ENCODE results near the gene SPC25.

The SPC25 gene

DNA sequence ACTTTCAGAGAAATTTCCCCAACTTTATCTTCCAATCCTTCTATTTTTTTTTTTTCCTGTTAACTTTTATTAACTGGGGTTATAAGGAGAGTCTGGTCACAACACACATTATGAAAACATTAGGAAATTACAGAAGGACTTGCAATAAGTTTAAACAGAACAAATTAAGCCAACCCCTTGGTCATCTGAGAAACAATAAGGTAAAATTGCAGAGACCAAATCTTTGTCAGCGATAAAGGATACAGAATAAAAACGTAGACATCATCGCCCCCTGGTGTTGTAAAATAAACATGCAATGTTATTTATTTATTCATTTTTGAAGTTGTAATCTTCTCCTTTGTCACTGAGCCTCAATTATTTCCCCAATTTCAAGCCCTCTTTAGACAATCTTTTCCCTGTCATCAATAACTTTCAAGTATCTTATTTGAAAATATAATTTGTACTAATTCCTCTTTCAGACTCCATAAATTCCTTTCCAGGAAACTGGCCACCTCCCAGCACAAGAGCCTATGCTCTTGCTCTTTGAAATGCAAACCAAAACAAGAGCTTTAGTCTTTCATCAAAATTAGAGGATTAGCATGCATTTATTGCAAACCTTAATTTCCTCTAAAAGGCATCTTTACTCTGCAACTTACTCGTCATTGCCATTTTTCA lies 30.4 kb upstream of the SPC25 start:
- H3K9ac ChIP-seq (ENCODE audit: low read length): no peak overlapping the region
- H3K18ac ChIP-seq (ENCODE audit: low read length): no peak overlapping the region
- no peaks in the 10 kb centered on the region for H3K27me3 ChIP-seq (ENCODE audit: insufficient read depth, low read length, poor library complexity)
- no peak overlapping the region for H2BK15ac ChIP-seq (replicated peaks; ENCODE audit: low read depth)
- no peak overlapping the region for H3K4me2 ChIP-seq (ENCODE audit: low read length)
- no peaks in the 10 kb centered on the region for H3K79me2 ChIP-seq (ENCODE audit: control insufficient read depth, insufficient read depth, low read length)
- H2BK5ac ChIP-seq (ENCODE audit: low read length): no peak overlapping the region
- DNase-seq: peak; percentile 28
- H3K36me3 ChIP-seq (ENCODE audit: control insufficient read depth, insufficient read depth, low read length): no peaks in the 10 kb centered on the region
- no peak overlapping the region for H3K27ac ChIP-seq (ENCODE audit: low read depth, low read length)
- H4K8ac ChIP-seq (ENCODE audit: low read depth, low read length): no peak overlapping the region
- H3K56ac ChIP-seq (ENCODE audit: low read length): no peak overlapping the region
- no peak overlapping the region for H2AK5ac ChIP-seq (ENCODE audit: low read length)
- no peaks in the 10 kb centered on the region for H3K79me1 ChIP-seq (ENCODE audit: low read length)
- H3K23ac ChIP-seq (ENCODE audit: low read length): no peak overlapping the region
- H3K4me1 ChIP-seq (ENCODE audit: control insufficient read depth, low read depth, low read length): no peaks in the 10 kb centered on the region
- no peak overlapping the region for H4K5ac ChIP-seq (ENCODE audit: low read length)
- H3K4ac ChIP-seq (ENCODE audit: low read depth, low read length): no peak overlapping the region
- no peak overlapping the region for H3K4me3 ChIP-seq (ENCODE audit: low read length)
- H2BK120ac ChIP-seq (ENCODE audit: low read depth, low read length): no peak overlapping the region
- no CpG with 5 or more reads among the region's 4 CpGs for WGBS (ENCODE audit: extremely low coverage, insufficient coverage, low lambda C conversion rate)

GRCh38 chr2:168916331-168916675 lies 26.1 kb upstream of the SPC25 start:
- Histone ChIP-seq H3K18ac (ENCODE audit: low read length) (no peak overlapping the region), H2BK120ac (ENCODE audit: low read depth, low read length) (no peak overlapping the region), H3K27ac (ENCODE audit: low read depth, low read length) (no peak overlapping the region), H3K4me1 (ENCODE audit: control insufficient read depth, low read depth, low read length) (no peaks in the 10 kb centered on the region), H3K56ac (ENCODE audit: low read length) (no peak overlapping the region), H4K8ac (ENCODE audit: low read depth, low read length) (no peak overlapping the region), H2BK15ac (replicated peaks; ENCODE audit: low read depth) (no peak overlapping the region), H3K4ac (ENCODE audit: low read depth, low read length) (no peak overlapping the region), H3K79me1 (ENCODE audit: low read length) (no peaks in the 10 kb centered on the region), H3K4me3 (ENCODE audit: low read length) (no peak overlapping the region), H3K23ac (ENCODE audit: low read length) (no peak overlapping the region), H3K36me3 (ENCODE audit: control insufficient read depth, insufficient read depth, low read length) (no peaks in the 10 kb centered on the region), H3K4me2 (ENCODE audit: low read length) (no peak overlapping the region), H3K9ac (ENCODE audit: low read length) (no peak overlapping the region), H2AK5ac (ENCODE audit: low read length) (no peak overlapping the region), H4K5ac (ENCODE audit: low read length) (no peak overlapping the region), H2BK5ac (ENCODE audit: low read length) (no peak overlapping the region), H3K79me2 (ENCODE audit: control insufficient read depth, insufficient read depth, low read length) (no peaks in the 10 kb centered on the region), H3K27me3 (ENCODE audit: insufficient read depth, low read length, poor library complexity) (no peaks in the 10 kb centered on the region)
- no CpG with 5 or more reads among the region's 4 CpGs for WGBS (ENCODE audit: extremely low coverage, insufficient coverage, low lambda C conversion rate)
- DNase-seq: no peak

DNA sequence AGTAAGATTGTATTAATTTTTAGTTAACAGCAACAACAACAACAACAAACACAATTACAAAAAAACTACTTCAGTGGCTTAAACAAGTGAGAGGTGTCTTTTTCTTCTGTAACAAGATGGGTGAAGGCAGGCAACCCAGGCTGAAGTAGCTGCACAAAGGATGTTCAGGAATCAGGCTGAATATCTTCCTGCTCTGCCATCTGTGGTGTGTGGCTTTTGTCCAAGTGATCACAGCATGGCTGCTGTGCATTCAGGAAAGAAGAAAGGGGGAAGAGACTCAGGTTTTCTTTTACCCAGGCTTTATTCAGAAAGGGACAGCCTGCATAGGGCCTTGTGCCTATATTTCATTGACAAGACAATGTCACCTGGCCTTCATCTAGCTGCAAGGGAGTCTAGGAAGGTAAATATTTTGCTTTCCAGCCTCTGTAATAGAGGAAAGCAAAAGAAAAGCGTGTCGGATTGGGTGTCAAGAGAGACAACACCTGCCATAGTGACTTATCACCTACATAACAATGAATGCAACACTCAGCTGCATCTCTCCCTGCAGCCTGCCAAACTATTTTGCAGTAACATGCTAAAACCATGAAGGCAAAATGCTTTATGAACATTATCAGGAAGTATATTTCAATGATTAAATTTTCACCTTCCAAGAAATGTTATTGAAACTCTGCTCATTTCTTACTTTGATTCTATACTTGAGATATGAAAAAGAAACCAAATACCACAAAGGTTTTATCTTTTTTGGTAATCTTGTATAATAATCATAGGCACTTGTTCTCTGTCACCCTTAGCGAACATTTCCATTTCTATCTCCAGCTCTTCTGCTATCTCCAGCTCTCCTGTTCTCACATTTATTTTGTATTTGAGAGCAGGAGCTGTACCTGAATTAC lies 25.5 kb upstream of the SPC25 start:
- H2BK120ac ChIP-seq (ENCODE audit: low read depth, low read length): no peak overlapping the region
- H3K79me1 ChIP-seq (ENCODE audit: low read length): no peaks in the 10 kb centered on the region
- no peak overlapping the region for H2AK5ac ChIP-seq (ENCODE audit: low read length)
- no peak overlapping the region for H2BK15ac ChIP-seq (replicated peaks; ENCODE audit: low read depth)
- no peak for DNase-seq
- H3K36me3 ChIP-seq (ENCODE audit: control insufficient read depth, insufficient read depth, low read length): no peaks in the 10 kb centered on the region
- no peak overlapping the region for H3K18ac ChIP-seq (ENCODE audit: low read length)
- no CpG with 5 or more reads among the region's 3 CpGs for WGBS (ENCODE audit: extremely low coverage, insufficient coverage, low lambda C conversion rate)
- no peak overlapping the region for H3K23ac ChIP-seq (ENCODE audit: low read length)
- H3K4me1 ChIP-seq (ENCODE audit: control insufficient read depth, low read depth, low read length): no peaks in the 10 kb centered on the region
- H3K4me3 ChIP-seq (ENCODE audit: low read length): no peak overlapping the region
- H3K9ac ChIP-seq (ENCODE audit: low read length): no peak overlapping the region
- H3K27ac ChIP-seq (ENCODE audit: low read depth, low read length): no peak overlapping the region
- H3K79me2 ChIP-seq (ENCODE audit: control insufficient read depth, insufficient read depth, low read length): no peaks in the 10 kb centered on the region
- no peak overlapping the region for H3K56ac ChIP-seq (ENCODE audit: low read length)
- no peaks in the 10 kb centered on the region for H3K27me3 ChIP-seq (ENCODE audit: insufficient read depth, low read length, poor library complexity)
- H4K5ac ChIP-seq (ENCODE audit: low read length): no peak overlapping the region
- H4K8ac ChIP-seq (ENCODE audit: low read depth, low read length): no peak overlapping the region
- H3K4me2 ChIP-seq (ENCODE audit: low read length): no peak overlapping the region
- H3K4ac ChIP-seq (ENCODE audit: low read depth, low read length): no peak overlapping the region
- H2BK5ac ChIP-seq (ENCODE audit: low read length): no peak overlapping the region

DNA sequence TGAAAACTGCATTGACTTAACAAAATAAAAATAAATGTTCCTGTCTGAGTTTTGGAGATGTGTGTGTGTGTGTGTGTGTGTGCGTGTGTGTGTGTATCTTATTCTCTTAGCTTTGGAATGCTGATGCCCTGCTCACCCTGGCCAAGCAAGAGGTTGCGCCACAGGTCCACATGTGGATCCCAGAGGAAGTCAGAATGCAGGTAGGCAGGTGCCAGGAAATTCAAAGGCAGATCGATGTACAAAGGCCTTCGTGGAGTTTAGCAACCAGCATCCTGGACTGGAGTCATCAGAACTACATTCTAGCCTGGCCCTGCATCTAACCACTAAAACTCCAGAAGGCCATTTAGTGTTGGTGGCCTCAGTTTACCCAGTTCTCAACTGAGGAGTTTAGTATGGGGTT lies 23.3 kb upstream of the SPC25 start:
- Histone ChIP-seq H3K36me3 (ENCODE audit: control insufficient read depth, insufficient read depth, low read length) (no peaks in the 10 kb centered on the region), H2BK5ac (ENCODE audit: low read length) (no peak overlapping the region), H2BK120ac (ENCODE audit: low read depth, low read length) (no peak overlapping the region), H3K79me1 (ENCODE audit: low read length) (no peaks in the 10 kb centered on the region), H2AK5ac (ENCODE audit: low read length) (no peak overlapping the region), H3K4me1 (ENCODE audit: control insufficient read depth, low read depth, low read length) (peaks cover under 1% of the 10 kb centered on the region), H2BK15ac (replicated peaks; ENCODE audit: low read depth) (no peak overlapping the region), H3K79me2 (ENCODE audit: control insufficient read depth, insufficient read depth, low read length) (no peaks in the 10 kb centered on the region), H3K18ac (ENCODE audit: low read length) (no peak overlapping the region), H3K4me3 (ENCODE audit: low read length) (no peak overlapping the region), H3K4me2 (ENCODE audit: low read length) (no peak overlapping the region), H3K23ac (ENCODE audit: low read length) (no peak overlapping the region), H3K27ac (ENCODE audit: low read depth, low read length) (no peak overlapping the region), H3K9ac (ENCODE audit: low read length) (no peak overlapping the region), H3K4ac (ENCODE audit: low read depth, low read length) (no peak overlapping the region), H3K27me3 (ENCODE audit: insufficient read depth, low read length, poor library complexity) (no peaks in the 10 kb centered on the region), H4K5ac (ENCODE audit: low read length) (no peak overlapping the region), H4K8ac (ENCODE audit: low read depth, low read length) (no peak overlapping the region), H3K56ac (ENCODE audit: low read length) (no peak overlapping the region)
- no peak for DNase-seq
- WGBS (ENCODE audit: extremely low coverage, insufficient coverage, low lambda C conversion rate): no CpG with 5 or more reads among the region's 4 CpGs

- no peak overlapping the region for H3K18ac ChIP-seq (ENCODE audit: low read length)
- H3K4me3 ChIP-seq (ENCODE audit: low read length): no peak overlapping the region
- no peak overlapping the region for H3K56ac ChIP-seq (ENCODE audit: low read length)
- H3K9ac ChIP-seq (ENCODE audit: low read length): peak overlapping the region; percentile 14
- no peaks in the 10 kb centered on the region for H3K27me3 ChIP-seq (ENCODE audit: insufficient read depth, low read length, poor library complexity)
- H3K23ac ChIP-seq (ENCODE audit: low read length): no peak overlapping the region
- no peak overlapping the region for H3K4ac ChIP-seq (ENCODE audit: low read depth, low read length)
- WGBS (ENCODE audit: extremely low coverage, insufficient coverage, low lambda C conversion rate): no CpG with 5 or more reads among the region's 21 CpGs
- H4K5ac ChIP-seq (ENCODE audit: low read length): no peak overlapping the region
- no peaks in the 10 kb centered on the region for H3K79me1 ChIP-seq (ENCODE audit: low read length)
- no peak overlapping the region for H2BK15ac ChIP-seq (replicated peaks; ENCODE audit: low read depth)
- H3K79me2 ChIP-seq (ENCODE audit: control insufficient read depth, insufficient read depth, low read length): no peaks in the 10 kb centered on the region
- no peak overlapping the region for H4K8ac ChIP-seq (ENCODE audit: low read depth, low read length)
- no peak overlapping the region for H2BK5ac ChIP-seq (ENCODE audit: low read length)
- H3K27ac ChIP-seq (ENCODE audit: low read depth, low read length): no peak overlapping the region
- no peak overlapping the region for H2AK5ac ChIP-seq (ENCODE audit: low read length)
- DNase-seq: peak; percentile 36
- H3K4me1 ChIP-seq (ENCODE audit: control insufficient read depth, low read depth, low read length): peaks cover 2% of the 10 kb centered on the region
- H3K4me2 ChIP-seq (ENCODE audit: low read length): peak overlapping the region; percentile 12
- no peaks in the 10 kb centered on the region for H3K36me3 ChIP-seq (ENCODE audit: control insufficient read depth, insufficient read depth, low read length)
- no peak overlapping the region for H2BK120ac ChIP-seq (ENCODE audit: low read depth, low read length)
Measured at GRCh38 chr2:168912901-168913369, 22.7 kb upstream of the SPC25 start.
